HG02852 (cell line): Measurements from ENCODE around the gene WDR90.
A peak's percentile ranks its signal among the peaks of the same experiment; 100 is the strongest.

Experiments used
- ATAC-seq: cut with Tn5 transposase; IDR thresholded peaks from one replicate; pipeline ENCODE4 v1.9.1; 2021; ENCODE audit warnings: mild to moderate bottlenecking, moderate library complexity; ENCODE audit not compliant: unreplicated experiment

Gene WDR90

GRCh38 chr16:674214-674881 lies 25.2 kb downstream of the WDR90 start:
- no peak for ATAC-seq

- no peak for ATAC-seq
These were observed 26.1 kb downstream of the WDR90 start, which contains the start of gene RHBDL1 for GRCh38 chr16:674968-675883. Gene RHBDL1 (plus strand): TSS chr16:675671. CDS start chr16:675791, 120 bp downstream.

GRCh38 chr16:675884-676564 lies 26.9 kb downstream of the WDR90 start:
- no peak for ATAC-seq

- no peak for ATAC-seq
These were observed 27.4 kb downstream of the WDR90 start for GRCh38 chr16:676565-676902.

- ATAC-seq = no peak
These were observed 27.7 kb downstream of the WDR90 start for GRCh38 chr16:676913-677312.

GRCh38 chr16:677316-678190 lies 28.4 kb downstream of the WDR90 start:
- no peak for ATAC-seq

- no peak for ATAC-seq
These were observed 29.2 kb downstream of the WDR90 start for GRCh38 chr16:678209-678857.

GRCh38 chr16:678858-679813 lies 30.0 kb downstream of the WDR90 start:
- no peak for ATAC-seq

GRCh38 chr16:679814-680624 lies 30.9 kb downstream of the WDR90 start, which contains the start of gene STUB1:
Gene STUB1 (plus strand): TSS chr16:680410. CDS start chr16:680526, 116 bp downstream.
- peak; percentile 42 for ATAC-seq

GRCh38 chr16:680625-680945 lies 31.4 kb downstream of the WDR90 start:
- no peak for ATAC-seq

- ATAC-seq = no peak
These were observed 32.0 kb downstream of the WDR90 start for GRCh38 chr16:680967-681745.

- no peak for ATAC-seq
These were observed 32.7 kb downstream of the WDR90 start for GRCh38 chr16:681746-682427.

GRCh38 chr16:682493-683395 lies 33.6 kb downstream of the WDR90 start:
- ATAC-seq = no peak

GRCh38 chr16:683396-684070 lies 34.4 kb downstream of the WDR90 start:
- no peak for ATAC-seq

GRCh38 chr16:684071-684794 lies 35.1 kb downstream of the WDR90 start, which contains the start of gene JMJD8:
Gene JMJD8 (minus strand): TSS chr16:684334. CDS start chr16:684319, 15 bp downstream.
- ATAC-seq = peak; percentile 62
